HG03439 (cell line): ENCODE results near the gene C16orf96.
"Not testable (repeated sequence)": the region's sequence is repeated elsewhere in the genome, so short reads cannot be mapped to it uniquely, and the experiment has no call there.

Source experiments
- ATAC-seq: cut with Tn5 transposase; IDR thresholded peaks from one replicate; pipeline ENCODE4 v1.9.1; 2021; ENCODE audit warnings: mild to moderate bottlenecking, moderate library complexity; ENCODE audit not compliant: unreplicated experiment

Gene C16orf96

DNA sequence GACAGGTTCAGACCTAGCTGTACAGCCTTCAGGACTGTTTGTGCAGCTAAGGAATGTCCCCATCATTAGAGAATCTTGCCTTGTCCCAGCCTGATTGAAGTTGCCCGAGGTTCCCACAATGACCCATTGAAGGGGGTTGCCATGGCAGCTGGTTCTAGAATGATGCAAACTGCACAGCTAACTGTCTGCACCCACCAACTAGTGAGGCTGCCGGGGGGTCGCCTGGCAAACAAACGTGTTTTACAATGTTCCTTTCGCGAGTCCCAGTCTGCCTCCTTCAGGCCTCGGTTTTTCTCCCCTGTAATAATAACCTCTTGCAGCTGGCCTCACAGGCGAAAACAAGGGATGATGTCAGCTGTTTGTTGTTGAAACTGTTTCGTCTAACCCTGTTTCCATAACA is 5.5 kb downstream of the C16orf96 start:
- no peak for ATAC-seq

DNA sequence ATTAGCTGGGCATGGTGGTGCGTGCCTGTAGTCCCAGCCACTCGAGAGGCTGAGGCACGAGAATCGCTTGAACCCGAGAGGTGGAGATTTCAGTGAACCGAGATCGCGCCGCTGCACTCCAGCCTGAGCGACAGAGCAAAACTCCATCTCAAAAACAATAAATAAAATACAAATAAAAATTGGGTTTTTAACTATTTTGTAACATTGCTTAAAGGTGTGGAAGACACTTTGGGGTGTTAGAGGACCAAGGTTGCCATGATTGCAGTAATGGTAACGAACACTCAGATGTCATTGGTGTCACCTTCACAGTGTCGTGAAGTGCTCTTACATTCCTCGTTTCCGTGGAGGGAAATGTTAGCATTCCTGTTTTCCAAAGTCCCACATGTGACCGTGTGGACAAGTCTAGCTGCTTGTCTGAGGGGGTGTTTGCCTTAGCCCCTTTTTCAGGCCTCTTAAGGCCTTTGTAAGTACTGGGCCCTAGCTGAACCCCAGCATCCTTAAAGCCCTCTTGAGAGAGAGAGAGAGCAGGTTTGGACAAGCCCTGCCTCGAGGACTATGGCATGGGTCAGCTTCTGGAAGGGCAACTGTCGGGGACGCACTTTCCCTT is 8.6 kb downstream of the C16orf96 start:
- no peak for ATAC-seq

DNA sequence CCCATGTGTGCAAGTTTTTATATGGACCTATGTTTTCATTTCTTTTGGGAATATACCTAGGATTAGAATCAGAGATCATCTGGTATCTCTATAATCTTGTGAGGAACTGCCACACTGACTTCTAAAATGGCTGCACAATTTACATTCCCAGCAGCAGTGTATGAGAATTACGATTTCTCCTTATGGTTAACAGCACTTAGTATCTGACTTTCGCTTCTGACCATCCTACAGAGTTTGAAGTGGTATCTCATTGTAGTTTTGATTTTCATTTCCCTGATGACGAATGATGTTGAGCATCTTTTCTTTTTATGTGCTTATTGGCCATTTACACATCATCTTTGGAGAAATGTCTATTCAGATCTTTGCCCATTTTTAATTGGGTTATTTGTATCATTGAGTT is 10.0 kb downstream of the C16orf96 start:
- ATAC-seq: no peak

DNA sequence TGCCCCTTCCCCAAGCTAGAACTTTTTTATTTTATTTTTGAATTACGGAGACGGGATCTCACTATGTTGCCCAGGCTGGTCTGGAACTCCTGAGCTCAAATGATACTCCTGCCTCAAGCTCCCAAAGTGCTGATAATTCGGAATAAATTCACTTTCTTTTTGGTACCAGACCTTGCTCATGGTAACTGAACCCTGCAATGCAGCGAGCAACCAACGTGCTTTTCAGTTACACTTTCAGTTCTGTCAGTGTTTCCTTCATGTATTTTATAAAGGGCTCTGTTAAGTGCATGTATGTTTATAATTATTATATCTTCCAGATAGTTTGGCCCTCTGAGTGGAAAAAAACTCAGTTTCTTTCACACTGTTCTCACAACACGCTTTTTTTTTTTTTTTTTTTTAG is 13.9 kb downstream of the C16orf96 start:
- ATAC-seq: no peak

DNA sequence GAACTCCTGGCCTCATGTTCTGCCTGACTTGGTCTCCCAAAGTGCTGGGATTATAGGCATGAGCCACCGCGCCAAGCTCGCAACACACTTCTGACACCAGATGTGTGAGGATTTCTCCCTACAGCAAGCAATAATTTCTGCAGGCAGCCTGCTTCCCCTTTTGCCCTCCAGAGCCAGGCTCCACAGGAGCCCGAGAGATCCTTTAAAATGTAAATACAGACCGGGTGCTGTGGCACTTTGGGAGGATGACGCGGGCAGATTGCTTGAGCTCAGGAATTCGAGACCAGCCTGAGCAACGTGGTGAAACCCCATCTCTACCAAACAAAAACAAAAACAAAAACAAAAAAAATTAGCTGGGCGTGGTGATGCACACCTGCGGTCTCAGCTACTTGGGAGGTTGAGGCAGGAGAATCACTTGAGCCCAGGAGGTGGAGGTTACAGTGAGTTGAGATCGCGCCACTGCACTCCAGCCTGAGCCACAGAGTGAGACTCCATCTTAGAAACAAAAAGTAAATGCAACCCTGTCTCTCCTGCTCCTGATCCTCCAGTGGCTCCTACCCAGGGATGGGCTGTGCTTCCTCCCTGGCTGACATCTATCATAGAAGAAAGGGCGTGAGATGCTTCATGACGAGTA is 14.7 kb downstream of the C16orf96 start:
- no peak for ATAC-seq

DNA sequence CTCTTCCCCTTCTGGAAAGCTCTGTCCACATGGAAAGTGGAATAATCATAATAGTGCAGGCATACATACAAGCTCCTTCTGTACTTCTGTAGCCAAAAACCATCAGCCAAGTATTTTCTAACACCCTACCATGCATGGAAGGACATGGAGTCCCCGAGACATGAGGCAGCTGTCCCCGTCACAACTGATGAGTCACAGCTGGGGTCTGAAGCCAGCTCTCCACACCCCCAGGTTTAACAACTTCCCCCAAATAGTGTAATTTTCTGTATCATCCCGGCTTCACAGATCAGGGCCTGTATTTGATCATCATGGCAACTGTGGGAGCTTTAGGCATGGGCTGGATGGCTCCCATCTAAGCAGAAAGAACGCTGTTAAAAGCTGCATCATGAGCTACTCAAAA is 16.6 kb downstream of the C16orf96 start:
- no peak for ATAC-seq

DNA sequence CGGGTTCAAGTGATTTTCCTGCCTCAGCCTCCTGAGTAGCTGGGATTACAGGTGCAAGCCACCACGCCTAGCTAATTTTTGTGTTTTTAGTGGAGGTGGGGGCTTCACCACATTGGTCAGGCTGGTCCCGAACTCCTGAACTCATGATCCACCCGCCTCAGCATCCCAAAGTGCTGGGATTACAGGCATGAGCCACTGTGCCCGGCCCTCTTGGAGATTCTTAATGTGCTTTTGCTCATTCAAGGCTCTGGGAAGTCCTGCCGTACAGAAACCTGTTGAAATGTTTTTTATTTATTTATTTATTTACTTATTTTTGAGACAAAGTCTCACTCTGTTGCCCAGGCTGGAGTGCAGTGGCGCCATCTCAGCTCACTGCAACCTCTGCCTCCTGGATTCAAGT is 17.8 kb downstream of the C16orf96 start:
- not testable (repeated sequence) for ATAC-seq

DNA sequence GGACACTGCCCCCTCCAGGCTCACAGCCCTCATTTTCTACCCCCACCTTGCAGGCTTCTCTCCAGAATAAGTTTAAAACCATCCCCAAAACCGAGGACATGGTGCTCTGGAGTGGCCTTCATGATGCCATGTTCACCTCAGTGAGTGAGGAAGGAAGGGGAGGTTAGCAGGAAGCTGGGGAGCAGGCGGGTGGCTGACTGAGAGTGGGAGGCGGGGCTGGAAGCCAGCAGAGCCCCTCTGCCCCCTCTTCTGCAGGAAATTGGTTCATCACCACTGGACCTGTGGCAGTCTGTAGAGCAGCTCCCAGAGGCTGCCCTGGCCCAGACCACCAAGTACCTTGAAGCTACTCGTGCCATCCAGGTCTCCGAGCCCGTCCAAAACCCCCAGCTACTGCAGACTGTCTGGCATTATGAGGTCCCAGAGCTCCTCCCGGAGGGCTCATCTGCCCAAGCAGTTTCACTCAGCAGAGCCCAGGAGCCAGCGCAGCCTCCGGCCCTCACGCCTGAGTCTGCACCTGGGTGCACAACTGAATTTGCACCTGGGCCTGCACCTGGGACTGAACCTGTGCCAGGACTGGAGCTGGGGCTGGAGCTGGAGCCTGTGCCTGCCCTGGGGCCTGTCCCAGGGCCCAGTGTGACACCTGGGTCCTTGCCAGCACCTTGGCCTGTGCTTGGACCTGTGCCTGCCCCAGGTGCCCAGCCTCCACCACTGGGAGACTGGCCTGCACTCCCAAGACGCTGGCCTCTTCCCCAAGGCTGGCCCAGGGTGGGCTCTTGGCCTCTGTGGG is 19.0 kb downstream of the C16orf96 start:
- no peak for ATAC-seq

DNA sequence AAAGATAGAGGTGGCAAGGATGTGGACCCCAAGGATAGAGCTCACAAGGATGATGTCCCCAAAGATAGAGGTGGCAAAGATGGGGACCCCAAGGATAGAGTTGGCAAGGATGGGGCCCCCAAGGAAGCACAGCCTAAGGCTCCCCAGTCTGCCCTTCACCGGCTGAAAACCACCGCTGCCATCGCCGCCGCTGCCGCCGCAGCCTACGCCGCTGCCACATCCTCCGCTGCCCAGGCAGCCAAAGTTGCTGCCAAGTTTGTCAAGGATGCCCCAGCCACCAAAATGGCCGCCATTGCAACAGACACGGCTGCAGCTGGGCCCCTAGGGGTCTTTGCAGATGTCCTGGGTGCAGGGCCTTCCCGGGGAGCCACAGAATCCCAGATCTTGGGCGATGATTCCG is 19.9 kb downstream of the C16orf96 start:
- ATAC-seq: no peak

DNA sequence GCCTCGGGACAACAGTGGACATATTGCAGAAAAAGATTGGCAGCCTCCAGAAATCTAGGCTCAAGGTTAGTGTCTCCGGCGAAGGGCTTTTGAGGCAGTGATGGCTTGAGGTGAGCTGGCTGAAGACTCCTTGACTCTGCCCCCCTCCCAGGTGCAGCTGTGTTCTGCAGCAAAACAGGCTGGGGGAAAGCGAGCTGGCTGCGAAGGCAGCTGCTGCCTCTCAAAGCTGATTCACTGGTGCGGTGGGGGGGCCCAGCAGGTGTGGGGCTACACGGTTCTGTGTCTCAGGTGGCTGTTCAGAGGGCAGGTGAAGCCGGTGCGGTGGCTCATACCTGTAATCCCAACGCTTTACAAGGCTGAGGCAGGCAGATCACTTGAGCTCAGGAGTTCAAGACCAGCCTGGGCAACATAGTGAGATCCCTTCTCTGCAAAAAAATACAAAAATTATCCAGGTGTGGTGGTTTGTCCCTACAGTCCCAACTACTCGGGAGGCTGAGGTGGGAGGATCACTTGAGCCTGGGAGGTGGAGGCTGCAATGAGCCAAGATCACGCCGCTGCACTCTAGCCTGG is 22.9 kb downstream of the C16orf96 start:
- no peak for ATAC-seq

DNA sequence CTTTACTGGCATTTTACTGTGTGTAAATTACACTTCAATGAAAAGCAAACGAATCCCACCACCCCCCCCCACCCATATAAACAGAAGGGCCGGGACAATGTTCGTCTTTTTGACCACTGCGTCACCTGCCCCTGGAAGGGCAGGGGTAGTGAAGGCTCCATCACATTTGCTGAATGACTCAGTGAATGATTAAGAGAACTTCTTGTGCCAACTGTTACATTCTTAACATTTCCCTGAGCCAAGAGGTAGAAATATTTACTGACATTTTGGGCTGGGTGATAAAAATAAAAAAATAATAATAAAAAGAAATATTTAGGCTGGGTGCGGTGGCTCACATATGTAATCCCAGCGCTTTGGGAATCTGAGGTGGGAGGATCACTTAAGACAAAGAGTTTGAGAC is 24.1 kb downstream of the C16orf96 start:
- ATAC-seq: no peak

DNA sequence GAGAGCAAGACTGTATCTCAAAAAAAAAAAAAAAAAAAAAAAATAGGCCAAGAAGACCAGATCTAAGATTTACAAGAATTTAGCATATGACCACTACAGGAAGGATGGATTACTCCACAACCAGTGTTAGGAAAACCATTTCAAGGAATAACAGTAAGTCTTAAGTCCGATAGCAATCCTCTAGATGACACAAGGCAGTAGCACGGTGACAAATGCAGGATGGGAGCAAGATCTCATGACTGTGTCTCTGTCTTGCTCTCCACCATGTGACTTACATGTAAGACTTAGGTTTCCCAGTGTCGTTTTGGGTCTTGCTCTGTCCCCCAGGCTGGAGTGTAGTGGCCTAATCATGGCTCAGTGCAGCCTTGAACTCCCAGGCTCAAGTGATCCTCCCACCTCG is 27.8 kb downstream of the C16orf96 start:
- no peak for ATAC-seq

DNA sequence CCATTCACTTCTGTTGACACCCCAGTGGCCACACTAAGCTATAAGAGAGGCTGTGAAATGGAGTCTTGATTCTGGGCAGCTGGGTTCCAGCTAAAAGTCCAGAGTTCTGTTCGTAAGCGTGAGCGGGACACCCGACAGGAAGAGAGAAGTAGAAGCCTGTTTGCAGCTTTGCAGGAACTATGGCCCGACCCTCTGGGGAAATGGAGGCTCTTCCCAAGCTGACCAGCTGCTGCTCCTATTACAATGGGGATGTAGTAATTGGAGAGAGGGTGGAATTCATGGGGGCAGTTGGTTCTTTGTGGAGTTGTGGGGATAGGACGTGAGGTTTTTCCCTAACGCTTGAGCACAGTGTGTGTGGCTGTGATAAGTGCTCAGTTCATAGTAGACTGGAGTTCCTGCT is 30.2 kb downstream of the C16orf96 start:
- ATAC-seq: no peak

DNA sequence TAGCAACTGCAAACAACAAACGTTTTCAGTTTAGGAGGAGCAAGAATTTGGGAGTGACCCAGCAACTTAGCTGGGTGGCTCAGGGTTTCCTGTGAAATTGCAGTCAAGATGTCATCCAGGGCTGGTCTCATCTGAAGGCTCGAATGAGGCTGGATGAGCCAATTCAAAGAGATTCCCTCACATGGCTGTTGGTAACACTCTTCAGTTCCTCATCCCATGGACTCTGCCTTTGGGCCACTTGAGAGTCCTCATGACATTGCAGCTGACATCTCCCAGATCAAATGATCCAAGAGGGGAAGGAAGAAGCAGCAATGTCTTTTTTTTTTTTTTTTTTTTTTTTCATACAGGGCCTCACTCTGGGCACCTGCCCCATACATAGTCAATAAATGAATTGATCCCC is 32.2 kb downstream of the C16orf96 start:
- ATAC-seq: no peak

DNA sequence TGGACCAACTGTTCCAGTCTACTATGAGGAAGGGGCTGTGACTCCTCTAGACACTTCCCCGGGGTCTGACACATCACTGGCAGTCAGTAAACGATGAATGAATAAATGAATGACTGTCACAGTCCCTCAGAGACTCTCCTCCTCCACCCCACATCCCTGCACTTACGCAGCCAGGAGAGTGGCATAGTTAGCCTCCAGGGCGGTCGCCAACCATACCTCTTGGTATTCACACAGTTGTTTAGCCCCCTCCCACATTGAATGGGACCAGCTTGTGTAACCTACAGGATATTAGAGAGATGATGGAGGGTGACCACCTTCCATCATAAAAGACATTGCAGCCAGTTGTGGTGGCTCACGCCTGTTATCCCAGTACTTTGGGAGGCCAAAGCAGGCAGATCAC is 32.8 kb downstream of the C16orf96 start:
- ATAC-seq: no peak

DNA sequence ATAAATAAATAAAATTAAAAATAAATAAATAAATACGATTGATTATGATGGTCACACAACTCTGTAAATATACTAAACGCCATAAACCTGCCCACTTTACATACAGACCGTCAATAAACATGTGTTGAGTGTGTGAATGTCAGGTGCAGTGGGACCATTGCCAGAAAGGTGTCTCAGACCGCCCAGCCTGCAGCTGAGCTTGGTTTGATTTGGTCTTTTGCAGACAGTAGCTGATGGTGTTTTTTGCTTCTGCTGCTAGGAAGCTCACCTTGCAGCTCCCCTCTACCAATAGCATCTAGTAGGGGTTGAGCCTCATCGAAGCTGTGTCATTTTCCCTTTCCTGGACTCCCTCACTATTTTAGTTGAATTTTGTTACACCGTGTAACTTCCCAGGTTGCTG is 35.1 kb downstream of the C16orf96 start:
- ATAC-seq: no peak

DNA sequence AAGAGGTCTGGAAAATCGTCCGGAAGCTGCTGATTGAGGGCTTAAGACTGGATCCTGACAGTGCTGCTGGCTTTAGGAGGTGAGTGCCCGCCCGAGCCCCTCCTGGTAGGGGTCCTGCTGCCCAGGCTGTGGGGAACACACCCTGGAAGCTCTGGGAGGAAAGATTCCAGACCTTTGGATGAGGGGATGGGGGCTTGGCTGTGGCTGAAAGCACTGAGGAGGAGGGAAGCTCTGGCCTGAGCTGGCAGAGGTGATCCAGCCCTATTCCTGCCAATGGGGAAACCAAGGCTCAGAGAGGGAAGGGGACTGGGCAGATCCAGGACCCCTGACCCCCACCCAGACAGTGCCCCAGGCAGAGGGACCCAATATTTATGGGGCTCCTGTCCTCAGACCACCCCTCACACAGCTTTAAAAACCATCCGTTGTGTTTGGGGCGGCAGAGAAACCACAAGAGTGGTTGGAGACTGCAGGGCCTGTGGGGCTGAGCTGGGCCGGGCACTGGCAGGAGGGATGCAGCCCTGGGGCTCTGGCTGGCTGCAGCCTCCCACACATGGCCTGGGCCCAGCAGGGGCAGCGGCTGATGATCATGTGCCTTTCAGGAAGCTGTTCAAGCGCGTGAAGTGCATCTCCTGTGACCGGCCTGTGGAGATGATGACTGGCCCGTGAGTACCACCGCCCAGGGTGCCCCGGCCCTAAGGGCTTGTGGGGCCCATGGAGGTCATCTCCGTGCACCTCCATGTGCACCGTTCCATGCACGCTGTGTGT is 35.7 kb downstream of the C16orf96 start:
- no peak for ATAC-seq

DNA sequence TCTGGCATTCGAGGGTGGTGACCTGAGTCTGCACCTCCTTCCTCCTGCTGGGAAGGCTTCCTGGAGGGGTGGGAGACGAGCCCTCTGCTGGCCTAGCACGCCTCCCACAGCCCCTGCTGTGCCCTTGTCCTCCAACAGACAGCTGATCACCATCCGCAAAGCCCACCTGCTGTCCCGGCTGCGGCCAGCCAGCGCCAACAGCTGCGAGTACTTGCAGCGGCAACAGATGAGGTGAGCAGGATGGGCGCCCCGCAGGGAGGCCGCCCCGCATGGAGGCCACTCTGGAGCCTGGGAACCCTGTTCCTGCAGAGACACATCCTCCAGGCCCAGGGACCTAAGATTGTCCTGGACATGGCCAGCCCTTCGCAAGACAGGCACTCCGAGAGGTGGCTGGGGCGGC is 36.9 kb downstream of the C16orf96 start:
- ATAC-seq: no peak

DNA sequence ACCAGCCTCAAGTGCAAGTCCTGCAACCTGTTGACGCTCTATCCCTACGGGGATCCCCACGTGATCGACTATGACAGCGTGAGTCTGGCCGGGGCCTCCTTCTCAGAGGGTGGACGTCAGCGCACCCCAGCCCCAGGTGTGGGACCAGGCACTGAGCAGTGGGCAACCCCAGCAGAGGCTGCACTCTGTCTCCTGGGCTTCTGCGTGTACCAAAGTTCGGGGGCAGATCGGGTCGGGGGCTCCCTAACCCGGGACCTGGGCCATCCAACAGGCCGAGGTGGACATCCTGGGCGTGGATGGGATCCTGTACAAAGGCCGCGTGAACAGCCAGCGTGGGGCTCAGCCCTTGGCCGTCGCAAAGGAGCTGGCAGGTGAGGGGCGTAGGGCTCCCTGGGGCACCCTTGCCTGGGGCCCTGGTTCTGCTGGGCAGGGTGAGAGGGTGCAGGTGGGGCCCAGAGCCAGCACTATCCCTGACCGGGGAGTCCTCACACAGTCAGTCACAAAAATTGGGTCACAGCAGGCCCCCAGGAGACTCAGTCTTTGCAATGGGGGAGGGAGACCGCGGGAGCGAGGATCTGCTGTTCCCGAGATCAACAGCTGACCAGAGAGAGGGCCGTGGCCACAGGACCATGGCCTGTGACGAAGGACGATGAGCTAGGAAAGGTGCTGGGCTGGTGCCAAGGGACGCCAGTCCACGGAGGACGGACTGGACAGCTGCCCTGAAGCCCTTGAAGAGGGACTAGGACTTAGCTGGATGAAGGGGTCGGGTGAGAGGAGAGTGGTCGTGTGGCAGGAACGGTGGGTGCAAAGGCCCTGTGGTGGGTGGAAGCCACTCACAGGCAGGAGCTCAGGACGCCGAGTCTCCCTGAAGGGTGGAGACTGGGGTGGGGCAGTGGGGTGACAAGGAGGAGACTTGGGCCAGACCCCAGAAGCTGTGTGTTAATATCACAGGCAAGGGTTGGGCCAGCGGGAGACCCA is 38.6 kb downstream of the C16orf96 start:
- no peak for ATAC-seq

DNA sequence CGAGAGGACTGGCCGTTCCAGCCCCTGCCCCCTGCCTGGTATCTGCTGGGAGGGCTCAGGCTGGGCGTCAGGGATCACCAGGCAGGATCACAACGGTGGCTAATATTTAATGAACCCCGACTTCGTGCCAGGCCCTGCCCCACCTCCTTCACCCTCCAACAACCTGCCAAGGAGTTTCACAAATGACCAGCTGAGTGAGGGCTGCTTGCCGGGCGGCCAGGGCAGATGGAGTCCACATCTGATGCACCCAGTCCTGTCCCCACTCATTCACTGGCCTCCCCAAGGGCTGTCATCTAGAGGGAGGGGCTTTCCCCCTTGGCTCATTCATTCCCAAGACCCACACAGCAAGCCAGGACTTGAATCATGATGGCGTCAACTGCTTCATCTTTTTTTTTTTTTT is 41.0 kb downstream of the C16orf96 start:
- ATAC-seq: no peak
